Keratinocyte (primary cell): ENCODE measurements around the gene ARL15. TPM values are rescaled to one million over a fixed set of nuclear protein-coding genes. Genes with fewer than 3 reads are reported as not detected.

Experiments used
- DNase-seq: peaks from one replicate; pipeline ENCODE4 v3.0.0-alpha.2; 2011; ENCODE audit warnings: low read depth, missing footprints, low spot score
- FAIRE-seq: peaks from 2 replicates; lab custom pipeline; 2011; peaks lifted over from hg19 to GRCh38; lab: Jason Lieb, UNC
- H2AFZ ChIP-seq: 2 replicates; pipeline ENCODE4 v1.6.0; 2012; ENCODE audit warnings: low read length, control low read depth, inconsistent platforms; ENCODE audit not compliant: control insufficient read depth
- H3K27ac ChIP-seq: 2 replicates; pipeline ENCODE4 v1.5.1; 2011; ENCODE audit warnings: low read length; ENCODE audit not compliant: control insufficient read depth, insufficient read depth
- H3K27me3 ChIP-seq: 3 replicates; pipeline ENCODE4 v1.6.0; 2011; ENCODE audit warnings: low read length; ENCODE audit not compliant: control insufficient read depth, insufficient read depth; ENCODE audit errors: extremely low read depth
- H3K36me3 ChIP-seq, 2 experiments: 2 replicates in 1 of 2; 3 replicates in 1 of 2; pipeline ENCODE4 v1.5.1; 2011; ENCODE audit warnings: low read length in 2 of 2, mild to moderate bottlenecking in 1 of 2; ENCODE audit not compliant: control insufficient read depth in 2 of 2, insufficient read depth in 2 of 2; ENCODE audit errors: extremely low read depth in 1 of 2
- H3K4me1 ChIP-seq: 3 replicates; pipeline ENCODE4 v1.5.1; 2011; ENCODE audit warnings: low read length; ENCODE audit not compliant: control insufficient read depth, insufficient read depth; ENCODE audit errors: extremely low read depth
- H3K4me2 ChIP-seq: 3 replicates; pipeline ENCODE4 v1.6.0; 2011; ENCODE audit warnings: low read depth, low read length; ENCODE audit not compliant: control insufficient read depth, insufficient read depth; ENCODE audit errors: extremely low read depth
- H3K4me3 ChIP-seq, 3 experiments: fragments of 200-600 bp in 1 of 3; sonication (generic) in 1 of 3; 2 replicates in 2 of 3; 3 replicates in 1 of 3; pipeline ENCODE4 v1.5.1; 2011 to 2016; ENCODE audit warnings: low read length in 3 of 3, mild to moderate bottlenecking in 3 of 3, control low read depth in 2 of 3, inconsistent platforms in 1 of 3, low read depth in 1 of 3, mixed read lengths in 1 of 3, mixed run types in 1 of 3, moderate library complexity in 1 of 3; ENCODE audit not compliant: control insufficient read depth in 2 of 3, insufficient read depth in 2 of 3; ENCODE audit errors: extremely low read depth in 1 of 3
- H3K79me2 ChIP-seq: 2 replicates; pipeline ENCODE4 v1.6.0; 2012; ENCODE audit warnings: low read length; ENCODE audit not compliant: control insufficient read depth, insufficient read depth
- H3K9ac ChIP-seq: 3 replicates; pipeline ENCODE4 v1.6.0; 2011; ENCODE audit warnings: low read length; ENCODE audit not compliant: control insufficient read depth, insufficient read depth; ENCODE audit errors: extremely low read depth
- H3K9me1 ChIP-seq: 3 replicates; pipeline ENCODE4 v1.6.0; 2011; ENCODE audit warnings: low read length; ENCODE audit not compliant: control insufficient read depth, insufficient read depth; ENCODE audit errors: extremely low read depth
- H3K9me3 ChIP-seq: 2 replicates; pipeline ENCODE4 v1.5.1; 2012; ENCODE audit warnings: low read depth, low read length; ENCODE audit not compliant: control insufficient read depth
- H4K20me1 ChIP-seq: 3 replicates; pipeline ENCODE4 v1.6.0; 2011; ENCODE audit warnings: low read length; ENCODE audit not compliant: control insufficient read depth, insufficient read depth; ENCODE audit errors: extremely low read depth
- EZH2 ChIP-seq: IDR thresholded peaks from one replicate; pipeline ENCODE4 v1.6.1; 2012; ENCODE audit warnings: inconsistent platforms, mild to moderate bottlenecking, low read length, moderate library complexity
- dilution Hi-C: fragments of 300-500 bp; cut with MboI; formaldehyde crosslinking; loops from one replicate; pipeline ENCODE4 v1.7.0; 2020; ENCODE audit warnings: low sequenced_read_pairs; ENCODE audit not compliant: extremely low pct_ligation_motif_present
- polyA plus RNA-seq, 5 experiments: library from polyadenylated mRNA; depleted of rRNA in 3 of 5; stranded (reverse) in 3 of 5; stranded (forward) in 1 of 5; unstranded in 1 of 5; fragments of >200 nt; gene quantifications; 1 replicate in 1 of 5; 2 replicates in 3 of 5; 3 replicates in 1 of 5; pipeline versions ENCODE4 v1.2.1 to v1.2.3, GENCODE V29; 2011 to 2012; ENCODE audit warnings: missing spikeins in 2 of 5, low read depth in 1 of 5, low replicate concordance in 1 of 5
- TF ChIP-seq, protein P1 (sequence below), 3 experiments: IDR thresholded peaks in 1 of 3; conservative IDR thresholded peaks in 1 of 3; optimal IDR thresholded peaks in 1 of 3; 2 replicates in 2 of 3; 3 replicates in 1 of 3; pipeline versions ENCODE3 to v1.5.1; 2011; ENCODE audit warnings: low read length in 3 of 3, mild to moderate bottlenecking in 3 of 3, moderate library complexity in 2 of 3, control low read depth in 1 of 3, inconsistent platforms in 1 of 3; ENCODE audit not compliant: insufficient read depth in 2 of 3; ENCODE audit errors: extremely low read depth in 1 of 3

The ARL15 gene
- polyA plus RNA-seq, 1 donor (not counting 4 experiments of a cell fraction or from before 2014, with no cell fraction given): 19.7 TPM

DNA sequence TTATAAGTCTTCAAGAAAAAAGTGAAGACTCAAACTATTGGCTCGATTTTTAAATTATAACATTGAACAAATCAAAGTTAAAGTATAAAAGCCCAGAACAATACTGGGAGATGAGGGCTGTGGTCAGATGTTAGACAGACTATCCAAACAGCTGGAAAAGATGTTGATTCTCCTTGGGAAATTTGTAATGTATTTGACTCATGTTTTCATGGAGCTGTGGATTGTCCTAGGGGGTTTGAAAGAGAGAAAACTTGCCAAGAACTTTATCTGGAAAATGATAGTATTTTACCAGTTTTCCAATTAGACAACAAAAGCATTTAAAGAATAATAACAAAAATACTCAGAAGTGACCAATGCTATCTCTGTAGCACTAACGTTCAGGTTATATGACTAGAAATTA, 339.2 kb downstream of the ARL15 start:
- no peaks in the 10 kb centered on the region for H3K9me1 ChIP-seq

DNA sequence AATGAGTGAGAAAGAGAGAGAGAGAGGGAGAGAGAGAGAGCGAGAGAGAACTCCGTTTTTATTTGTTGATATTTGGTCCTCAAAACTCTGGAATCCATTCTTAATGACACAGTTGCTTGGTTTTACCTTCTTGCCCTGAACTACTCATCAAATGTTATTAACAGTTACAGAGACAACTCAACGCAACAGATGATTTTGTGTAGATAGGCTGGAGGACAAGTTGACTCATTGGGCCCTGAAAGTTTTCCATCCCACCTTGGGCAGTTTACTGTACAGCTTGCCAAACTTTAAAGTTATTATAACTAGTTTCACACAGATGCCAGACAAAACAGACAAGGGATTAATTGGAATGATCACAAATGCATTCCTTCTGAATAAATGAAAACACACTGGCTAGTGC, 339.9 kb downstream of the ARL15 start:
- H3K9me3 ChIP-seq: no peaks in the 10 kb centered on the region
- no peak for DNase-seq
- H4K20me1 ChIP-seq: no peaks in the 10 kb centered on the region
- dilution Hi-C loops: no loop called here
- TF ChIP-seq, protein P1, sequence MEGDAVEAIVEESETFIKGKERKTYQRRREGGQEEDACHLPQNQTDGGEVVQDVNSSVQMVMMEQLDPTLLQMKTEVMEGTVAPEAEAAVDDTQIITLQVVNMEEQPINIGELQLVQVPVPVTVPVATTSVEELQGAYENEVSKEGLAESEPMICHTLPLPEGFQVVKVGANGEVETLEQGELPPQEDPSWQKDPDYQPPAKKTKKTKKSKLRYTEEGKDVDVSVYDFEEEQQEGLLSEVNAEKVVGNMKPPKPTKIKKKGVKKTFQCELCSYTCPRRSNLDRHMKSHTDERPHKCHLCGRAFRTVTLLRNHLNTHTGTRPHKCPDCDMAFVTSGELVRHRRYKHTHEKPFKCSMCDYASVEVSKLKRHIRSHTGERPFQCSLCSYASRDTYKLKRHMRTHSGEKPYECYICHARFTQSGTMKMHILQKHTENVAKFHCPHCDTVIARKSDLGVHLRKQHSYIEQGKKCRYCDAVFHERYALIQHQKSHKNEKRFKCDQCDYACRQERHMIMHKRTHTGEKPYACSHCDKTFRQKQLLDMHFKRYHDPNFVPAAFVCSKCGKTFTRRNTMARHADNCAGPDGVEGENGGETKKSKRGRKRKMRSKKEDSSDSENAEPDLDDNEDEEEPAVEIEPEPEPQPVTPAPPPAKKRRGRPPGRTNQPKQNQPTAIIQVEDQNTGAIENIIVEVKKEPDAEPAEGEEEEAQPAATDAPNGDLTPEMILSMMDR (optimal IDR thresholded peaks at IDR 0.05 in 1 of 3, IDR thresholded peaks at IDR 0.05 in 1 of 3, conservative IDR thresholded peaks at IDR 0.05 in 1 of 3; ENCODE audit: extremely low read depth in 1 of 3, insufficient read depth in 2 of 3, low read length in 3 of 3): no peak
- no peak for TF ChIP-seq EZH2
- H3K27me3 ChIP-seq: no peaks in the 10 kb centered on the region
- no peak overlapping the region for H3K9ac ChIP-seq
- H3K9me1 ChIP-seq: no peaks in the 10 kb centered on the region
- no peak overlapping the region for H3K4me3 ChIP-seq
- H3K4me1 ChIP-seq: peaks cover 4% of the 10 kb centered on the region
- no peak for FAIRE-seq
- H3K4me2 ChIP-seq: no peak overlapping the region
- no peak overlapping the region for H3K27ac ChIP-seq
- H3K79me2 ChIP-seq: no peaks in the 10 kb centered on the region
- no peak overlapping the region for H2AFZ ChIP-seq
- no peaks in the 10 kb centered on the region for H3K36me3 ChIP-seq

More for the DNA sequence above, 339.2 kb downstream of the ARL15 start:
- dilution Hi-C loops: no loop called here
- Histone ChIP-seq H3K4me2 (no peak overlapping the region), H3K27me3 (no peaks in the 10 kb centered on the region), H4K20me1 (no peaks in the 10 kb centered on the region), H3K9ac (no peak overlapping the region), H3K4me3 (no peak overlapping the region), H3K36me3 (no peaks in the 10 kb centered on the region), H3K27ac (no peak overlapping the region), H3K9me3 (no peaks in the 10 kb centered on the region), H3K4me1 (peaks cover 4% of the 10 kb centered on the region), H3K79me2 (no peaks in the 10 kb centered on the region), H2AFZ (no peak overlapping the region)
- DNase-seq (no peak), FAIRE-seq (no peak)
- TF ChIP-seq, protein P1 (optimal IDR thresholded peaks at IDR 0.05 in 1 of 3, IDR thresholded peaks at IDR 0.05 in 1 of 3, conservative IDR thresholded peaks at IDR 0.05 in 1 of 3; ENCODE audit: extremely low read depth in 1 of 3, insufficient read depth in 2 of 3, low read length in 3 of 3): no peak
- TF ChIP-seq EZH2: no peak
